ENCODE results near the gene DERL3.

Gene DERL3

GRCh38 chr22:23789121-23789520 is 49.7 kb downstream of the DERL3 start:
- no peak for TF ChIP-seq TAF1 (IDR thresholded peaks at IDR 0.05; ENCODE audit: borderline replicate concordance, insufficient read depth, low read length)
- no peak for TF ChIP-seq SIN3A (IDR thresholded peaks at IDR 0.05; ENCODE audit: borderline replicate concordance, insufficient read depth, low read length)
- no peak for TF ChIP-seq FOXP2 (optimal IDR thresholded peaks at IDR 0.05; ENCODE audit: borderline replicate concordance, extremely low read depth, extremely low read length, insufficient read depth)
- no peak for TF ChIP-seq POLR2AphosphoS5 (IDR thresholded peaks at IDR 0.05; ENCODE audit: low read depth, low read length)
- TF ChIP-seq REST (IDR thresholded peaks at IDR 0.05; ENCODE audit: insufficient read depth in 1 of 2, low read depth in 2 of 2, low read length in 2 of 2), result no peak

GRCh38 chr22:23787910-23788309 is 50.9 kb downstream of the DERL3 start:
- TF ChIP-seq REST (IDR thresholded peaks at IDR 0.05; ENCODE audit: insufficient read depth in 1 of 2, low read depth in 2 of 2, low read length in 2 of 2) (no peak), POLR2AphosphoS5 (IDR thresholded peaks at IDR 0.05; ENCODE audit: low read depth, low read length) (no peak), FOXP2 (optimal IDR thresholded peaks at IDR 0.05; ENCODE audit: borderline replicate concordance, extremely low read depth, extremely low read length, insufficient read depth) (no peak), TAF1 (IDR thresholded peaks at IDR 0.05; ENCODE audit: borderline replicate concordance, insufficient read depth, low read length) (no peak), SIN3A (IDR thresholded peaks at IDR 0.05; ENCODE audit: borderline replicate concordance, insufficient read depth, low read length) (no peak)

GRCh38 chr22:23787600-23787896 is 51.3 kb downstream of the DERL3 start:
- TF ChIP-seq POLR2AphosphoS5 (IDR thresholded peaks at IDR 0.05; ENCODE audit: low read depth, low read length) (no peak), FOXP2 (optimal IDR thresholded peaks at IDR 0.05; ENCODE audit: borderline replicate concordance, extremely low read depth, extremely low read length, insufficient read depth) (no peak), SIN3A (IDR thresholded peaks at IDR 0.05; ENCODE audit: borderline replicate concordance, insufficient read depth, low read length) (no peak), REST (IDR thresholded peaks at IDR 0.05; ENCODE audit: insufficient read depth in 1 of 2, low read depth in 2 of 2, low read length in 2 of 2) (no peak), TAF1 (IDR thresholded peaks at IDR 0.05; ENCODE audit: borderline replicate concordance, insufficient read depth, low read length) (no peak)

- TF ChIP-seq FOXP2 (optimal IDR thresholded peaks at IDR 0.05; ENCODE audit: borderline replicate concordance, extremely low read depth, extremely low read length, insufficient read depth), result peak; percentile 66
- peak; percentile 23; the same call in 1 of the 2 replicates for TF ChIP-seq SIN3A (IDR thresholded peaks at IDR 0.05; ENCODE audit: borderline replicate concordance, insufficient read depth, low read length)
- TF ChIP-seq TAF1 (IDR thresholded peaks at IDR 0.05; ENCODE audit: borderline replicate concordance, insufficient read depth, low read length), result peak; percentile 49; the same call in 1 of the 2 replicates
- TF ChIP-seq POLR2AphosphoS5 (IDR thresholded peaks at IDR 0.05; ENCODE audit: low read depth, low read length), result peak; percentile 73
- TF ChIP-seq REST (IDR thresholded peaks at IDR 0.05; ENCODE audit: insufficient read depth in 1 of 2, low read depth in 2 of 2, low read length in 2 of 2), result no peak
Observed at GRCh38 chr22:23786752-23787599, 51.8 kb downstream of the DERL3 start, which contains the start of gene SMARCB1. TSS of gene SMARCB1 (plus strand) at chr22:23786966. CDS start at chr22:23787170, 204 bp downstream.
